PC-3 (cell line): ENCODE data around the gene DNAH10. TPM values are rescaled to one million over a fixed set of nuclear protein-coding genes. Genes with fewer than 3 reads are reported as not detected.

Experiments
- ATAC-seq: fragments of 200-7000 bp; cut with Tn5 transposase; 2 replicates; pipeline ENCODE4 v1.9.1; 2020; ENCODE audit warnings: mild to moderate bottlenecking, moderate library complexity
- BruUV-seq: library from RNA; stranded (reverse); fragments of 400-500 nt; replicated peaks from 2 replicates; lab custom pipeline; 2021; lab: Mats Ljungman, UMichigan
- CTCF ChIA-PET: fragments of 300-600 bp; sonication (Branson Sonifier 250); formaldehyde crosslinking; loops from one replicate; lab custom pipeline; 2022; ENCODE audit warnings: antibody characterized with exemption; lab: Charles Lee
- POLR2A ChIA-PET: fragments of 300-600 bp; sonication (Branson Sonifier 250); formaldehyde crosslinking; loops from one replicate; lab custom pipeline; 2022; ENCODE audit warnings: antibody characterized with exemption; ENCODE audit not compliant: unreplicated experiment; lab: Charles Lee
- DNase-seq: peaks from one replicate; pipeline ENCODE4 v3.0.0-alpha.2; 2015
- H2AFZ ChIP-seq: fragments of 300-600 bp; sonication (generic); 2 replicates; pipeline ENCODE4 v1.6.0; 2016; ENCODE audit warnings: antibody characterized with exemption, low read length
- H3F3A ChIP-seq: fragments of 300-600 bp; sonication (generic); one replicate; pipeline ENCODE4 v1.6.0; 2017; ENCODE audit warnings: antibody characterized with exemption, low read length, control low read depth, mild to moderate bottlenecking; ENCODE audit not compliant: unreplicated experiment
- H3K27ac ChIP-seq: fragments of 300-600 bp; sonication (generic); 2 replicates; pipeline ENCODE4 v1.5.1; 2016; ENCODE audit warnings: mild to moderate bottlenecking, low read length
- H3K27me3 ChIP-seq: fragments of 300-600 bp; sonication (generic); 2 replicates; pipeline ENCODE4 v1.6.1; 2016; ENCODE audit warnings: low read length, mixed read lengths
- H3K36me3 ChIP-seq: fragments of 300-600 bp; sonication (generic); 2 replicates; pipeline ENCODE4 v1.6.1; 2016; ENCODE audit warnings: low read depth, mixed run types, low read length, mixed read lengths
- H3K4me1 ChIP-seq: fragments of 300-600 bp; sonication (generic); 2 replicates; pipeline ENCODE4 v1.5.1; 2016; ENCODE audit warnings: low read length; ENCODE audit not compliant: insufficient read depth
- H3K4me2 ChIP-seq: fragments of 300-600 bp; sonication (generic); 2 replicates; pipeline ENCODE4 v1.6.0; 2016; ENCODE audit warnings: low read length
- H3K4me3 ChIP-seq: fragments of 300-600 bp; sonication (generic); 2 replicates; pipeline ENCODE4 v1.5.1; 2016; ENCODE audit warnings: mild to moderate bottlenecking, low read length, mixed read lengths
- H3K79me2 ChIP-seq: fragments of 300-600 bp; sonication (generic); 2 replicates; pipeline ENCODE4 v1.6.1; 2017; ENCODE audit warnings: low read length, mixed read lengths
- H3K9ac ChIP-seq: fragments of 300-600 bp; sonication (generic); 2 replicates; pipeline ENCODE4 v1.6.0; 2016; ENCODE audit warnings: mild to moderate bottlenecking, low read length
- H3K9me2 ChIP-seq: fragments of 300-600 bp; sonication (generic); replicated peaks from 2 replicates; pipeline ENCODE4 v1.6.1; 2016; ENCODE audit warnings: mixed run types, low read length, mixed read lengths
- H3K9me3 ChIP-seq: fragments of 300-600 bp; sonication (generic); 2 replicates; pipeline ENCODE4 v1.6.1; 2016; ENCODE audit warnings: low read length, mixed read lengths
- H4K20me1 ChIP-seq: fragments of 300-600 bp; sonication (generic); 2 replicates; pipeline ENCODE4 v1.6.1; 2016; ENCODE audit warnings: low read length, mixed read lengths
- CTCF ChIP-seq: fragments of 300-600 bp; sonication (generic); conservative IDR thresholded peaks from 2 replicates; pipeline ENCODE4 v1.5.1; 2017; ENCODE audit warnings: antibody characterized with exemption, low read depth, mild to moderate bottlenecking, low read length
- EZH2 ChIP-seq: fragments of 300-600 bp; sonication (generic); IDR thresholded peaks from one replicate; pipeline ENCODE4 v1.6.1; 2017; ENCODE audit warnings: antibody characterized with exemption, mild to moderate bottlenecking, low read length; ENCODE audit not compliant: unreplicated experiment
- EZH2phosphoT487 ChIP-seq: fragments of 300-600 bp; sonication (generic); IDR thresholded peaks from 2 replicates; pipeline ENCODE4 v1.6.1; 2018; ENCODE audit warnings: mild to moderate bottlenecking, antibody characterized with exemption, low read length, borderline replicate concordance
- intact Hi-C: fragments of 100-400 bp; cut with micrococcal nuclease; formaldehyde crosslinking; loops from 2 replicates; pipeline ENCODE4 v1.9.0; 2023
- total RNA-seq: library from RNA; depleted of rRNA; stranded (reverse); fragments of >200 nt; gene quantifications from 2 replicates; pipeline ENCODE4 v1.2.3, GENCODE V29; 2014

The DNAH10 gene
- total RNA-seq, 1 experiment from 2014 or later, result 0.15 TPM

GRCh38 chr12:123771261-123771660 is 9.2 kb downstream of the DNAH10 start:
- Histone ChIP-seq H4K20me1 (no peaks in the 10 kb centered on the region), H3K4me2 (no peak overlapping the region), H3K27me3 (peaks cover 7% of the 10 kb centered on the region; the same call in 1 of the 2 replicates), H3K27ac (no peak overlapping the region), H3K79me2 (no peaks in the 10 kb centered on the region), H3K9me3 (no peaks in the 10 kb centered on the region), H3K9me2 (no peaks in the 10 kb centered on the region), H3K36me3 (no peaks in the 10 kb centered on the region), H3K9ac (no peak overlapping the region), H3K4me3 (no peak overlapping the region), H3K4me1 (no peaks in the 10 kb centered on the region), H3F3A (no peaks in the 10 kb centered on the region), H2AFZ (no peak overlapping the region)
- TF ChIP-seq CTCF (no peak), EZH2phosphoT487 (no peak)
- DNase-seq (no peak), ATAC-seq (no peak)
- BruUV-seq, result no TSS peak
- intact Hi-C loops, result no loop called here
- POLR2A ChIA-PET, result no interaction called here
- CTCF ChIA-PET, result no interaction called here

- ATAC-seq (no peak), DNase-seq (no peak)
- intact Hi-C loops, result no loop called here
- H4K20me1 ChIP-seq, result no peaks in the 10 kb centered on the region
- H3F3A ChIP-seq, result no peaks in the 10 kb centered on the region
- no peak overlapping the region for H3K4me3 ChIP-seq
- TF ChIP-seq EZH2 (no peak), CTCF (no peak), EZH2phosphoT487 (no peak)
- no peak overlapping the region for H3K4me2 ChIP-seq
- no peak overlapping the region for H3K27ac ChIP-seq
- no peaks in the 10 kb centered on the region for H3K4me1 ChIP-seq
- no peaks in the 10 kb centered on the region for H3K9me3 ChIP-seq
- POLR2A ChIA-PET, result no interaction called here
- CTCF ChIA-PET, result interaction anchor here (0.5 to 0.6 kb wide), 2 partner anchors 17 to 201 kb away, joined by 3 read pairs; no protein-coding TSS in a partner anchor
- H3K9me2 ChIP-seq, result no peaks in the 10 kb centered on the region
- no peak overlapping the region for H3K9ac ChIP-seq
- no peaks in the 10 kb centered on the region for H3K36me3 ChIP-seq
- H3K27me3 ChIP-seq, result peaks cover 13% of the 10 kb centered on the region; the same call in 1 of the 2 replicates
- BruUV-seq, result no TSS peak
- H2AFZ ChIP-seq, result no peak overlapping the region
- H3K79me2 ChIP-seq, result no peaks in the 10 kb centered on the region
Observed at GRCh38 chr12:123772074-123772473, 10.0 kb downstream of the DNAH10 start.

DNA sequence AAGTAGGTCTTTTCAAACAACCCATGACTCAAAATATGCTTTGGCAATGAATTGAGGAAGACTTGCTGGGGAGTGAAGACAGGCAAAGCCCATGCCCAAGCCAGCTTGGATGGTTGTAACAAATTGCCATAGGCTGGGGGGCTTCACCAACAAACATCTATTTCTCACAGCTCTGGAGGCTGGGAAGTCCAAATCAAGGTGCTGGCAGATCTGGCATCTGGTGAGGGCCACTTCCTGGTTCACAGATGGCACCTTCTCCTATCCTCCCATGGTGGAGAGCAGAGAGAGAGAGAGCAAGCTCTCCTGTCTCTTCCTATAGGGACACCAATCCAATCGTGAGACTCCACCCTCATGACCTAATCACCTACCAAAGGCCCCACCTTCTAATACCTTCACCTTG is 11.3 kb downstream of the DNAH10 start:
- POLR2A ChIA-PET, result no interaction called here
- no peaks in the 10 kb centered on the region for H3K79me2 ChIP-seq
- no peaks in the 10 kb centered on the region for H3K4me1 ChIP-seq
- no peak overlapping the region for H3K4me3 ChIP-seq
- H3F3A ChIP-seq, result no peaks in the 10 kb centered on the region
- CTCF ChIA-PET, result no interaction called here
- no peaks in the 10 kb centered on the region for H3K36me3 ChIP-seq
- no peak for TF ChIP-seq EZH2phosphoT487
- TF ChIP-seq CTCF, result no peak
- no peak for TF ChIP-seq EZH2
- ATAC-seq (no peak), DNase-seq (no peak)
- H3K27me3 ChIP-seq, result peaks cover 13% of the 10 kb centered on the region; the same call in 1 of the 2 replicates
- H3K9me3 ChIP-seq, result no peaks in the 10 kb centered on the region
- H3K9me2 ChIP-seq, result no peaks in the 10 kb centered on the region
- no peak overlapping the region for H2AFZ ChIP-seq
- no TSS peak for BruUV-seq
- no peak overlapping the region for H3K9ac ChIP-seq
- H3K27ac ChIP-seq, result no peak overlapping the region
- no peaks in the 10 kb centered on the region for H4K20me1 ChIP-seq
- intact Hi-C loops, result no loop called here
- no peak overlapping the region for H3K4me2 ChIP-seq
